ENCODE results near the gene TCF4.

The TCF4 gene

DNA sequence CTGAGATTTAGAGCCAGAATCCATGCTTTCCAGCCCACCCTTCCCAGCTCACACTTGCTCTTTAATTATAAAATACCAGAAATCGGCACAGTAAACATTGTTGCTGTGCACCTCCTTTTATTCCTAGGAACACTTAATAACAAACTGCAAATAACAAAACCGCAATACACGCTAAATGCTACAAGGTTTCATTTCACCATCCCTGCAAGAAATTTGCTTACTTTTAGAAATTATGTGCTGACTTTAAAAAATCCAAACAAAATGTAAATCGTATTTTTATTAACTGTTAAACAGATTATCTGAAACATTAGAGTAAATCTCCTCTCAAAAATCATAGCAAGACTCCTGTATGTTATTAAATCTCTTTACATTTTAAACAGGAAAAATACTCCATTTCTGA, 79.3 kb downstream of the TCF4 start:
- H3K79me1 ChIP-seq (ENCODE audit: low read length): no peaks in the 10 kb centered on the region
- H3K23ac ChIP-seq (ENCODE audit: low read length): no peak overlapping the region
- no peak overlapping the region for H3K4me2 ChIP-seq (ENCODE audit: low read length)
- no peak for DNase-seq
- H4K91ac ChIP-seq (ENCODE audit: low read depth, low read length): no peak overlapping the region
- no peaks in the 10 kb centered on the region for H3K9me3 ChIP-seq (ENCODE audit: insufficient read depth, low read depth, low read length)
- H3K79me2 ChIP-seq (ENCODE audit: control insufficient read depth, insufficient read depth, low read length, poor library complexity): no peaks in the 10 kb centered on the region
- no peak overlapping the region for H3K14ac ChIP-seq (ENCODE audit: low read length)
- H2AFZ ChIP-seq (ENCODE audit: insufficient read depth, low read length, poor library complexity): no peak overlapping the region
- H3K4me3 ChIP-seq (ENCODE audit: low read depth, low read length): no peak overlapping the region
- peaks cover 0 to 8% of the 10 kb centered on the region in 2 experiments for H3K4me1 ChIP-seq (ENCODE audit: control insufficient read depth in 1 of 2, insufficient read depth in 2 of 2, low read length in 2 of 2)
- no peak overlapping the region for H3K4ac ChIP-seq (ENCODE audit: low read depth, low read length)
- H3K9ac ChIP-seq (ENCODE audit: low read length): no peak overlapping the region
- H3K27ac ChIP-seq (ENCODE audit: low read depth, low read length): no peak overlapping the region
- no CpG with 5 or more reads among the region's 4 CpGs for WGBS (ENCODE audit: extremely low coverage, insufficient coverage, insufficient read length)
- no peak overlapping the region for H4K8ac ChIP-seq (ENCODE audit: low read depth, low read length)
- H2BK5ac ChIP-seq (ENCODE audit: low read depth, low read length, poor library complexity): no peak overlapping the region
- H2AK5ac ChIP-seq (ENCODE audit: low read length): no peak overlapping the region
- H3K18ac ChIP-seq (ENCODE audit: low read length): no peak overlapping the region
- no peaks in the 10 kb centered on the region for H3K27me3 ChIP-seq (ENCODE audit: insufficient read depth, low read length)
- no peak overlapping the region for H2BK12ac ChIP-seq (ENCODE audit: low read length)
- no peak overlapping the region for H2BK120ac ChIP-seq (ENCODE audit: insufficient read depth, low read length, poor library complexity)
- no peak overlapping the region for H4K12ac ChIP-seq (ENCODE audit: low read depth, low read length)
- H3K36me3 ChIP-seq (ENCODE audit: control insufficient read depth in 1 of 2, insufficient read depth in 2 of 2, low read length in 2 of 2): peaks cover 0 to 2% of the 10 kb centered on the region in 2 experiments

- H2BK5ac ChIP-seq (ENCODE audit: low read depth, low read length, poor library complexity): no peak overlapping the region
- no peaks in the 10 kb centered on the region for H3K79me2 ChIP-seq (ENCODE audit: control insufficient read depth, insufficient read depth, low read length, poor library complexity)
- H4K12ac ChIP-seq (ENCODE audit: low read depth, low read length): no peak overlapping the region
- H2BK120ac ChIP-seq (ENCODE audit: insufficient read depth, low read length, poor library complexity): no peak overlapping the region
- H3K4ac ChIP-seq (ENCODE audit: low read depth, low read length): no peak overlapping the region
- no peak overlapping the region for H2AFZ ChIP-seq (ENCODE audit: insufficient read depth, low read length, poor library complexity)
- no peak overlapping the region for H3K9ac ChIP-seq (ENCODE audit: low read length)
- H3K4me2 ChIP-seq (ENCODE audit: low read length): no peak overlapping the region
- no peak overlapping the region for H4K8ac ChIP-seq (ENCODE audit: low read depth, low read length)
- no peak overlapping the region for H2BK12ac ChIP-seq (ENCODE audit: low read length)
- no peaks in the 10 kb centered on the region for H3K9me3 ChIP-seq (ENCODE audit: insufficient read depth, low read depth, low read length)
- no peak overlapping the region for H4K91ac ChIP-seq (ENCODE audit: low read depth, low read length)
- no peak overlapping the region for H3K27ac ChIP-seq (ENCODE audit: low read depth, low read length)
- H3K36me3 ChIP-seq (ENCODE audit: control insufficient read depth in 1 of 2, insufficient read depth in 2 of 2, low read length in 2 of 2): peaks cover 0 to 2% of the 10 kb centered on the region in 2 experiments
- H3K14ac ChIP-seq (ENCODE audit: low read length): no peak overlapping the region
- H3K79me1 ChIP-seq (ENCODE audit: low read length): no peaks in the 10 kb centered on the region
- no peak overlapping the region for H3K18ac ChIP-seq (ENCODE audit: low read length)
- no CpG with 5 or more reads among the region's 1 CpG for WGBS (ENCODE audit: extremely low coverage, insufficient coverage, insufficient read length)
- H3K4me1 ChIP-seq (ENCODE audit: control insufficient read depth in 1 of 2, insufficient read depth in 2 of 2, low read length in 2 of 2): peaks cover 0 to 10% of the 10 kb centered on the region in 2 experiments
- DNase-seq: no peak
- H3K4me3 ChIP-seq (ENCODE audit: low read depth, low read length): no peak overlapping the region
- no peak overlapping the region for H3K23ac ChIP-seq (ENCODE audit: low read length)
- no peaks in the 10 kb centered on the region for H3K27me3 ChIP-seq (ENCODE audit: insufficient read depth, low read length)
- H2AK5ac ChIP-seq (ENCODE audit: low read length): no peak overlapping the region
Observed at GRCh38 chr18:55506074-55506473, 81.9 kb downstream of the TCF4 start.

DNA sequence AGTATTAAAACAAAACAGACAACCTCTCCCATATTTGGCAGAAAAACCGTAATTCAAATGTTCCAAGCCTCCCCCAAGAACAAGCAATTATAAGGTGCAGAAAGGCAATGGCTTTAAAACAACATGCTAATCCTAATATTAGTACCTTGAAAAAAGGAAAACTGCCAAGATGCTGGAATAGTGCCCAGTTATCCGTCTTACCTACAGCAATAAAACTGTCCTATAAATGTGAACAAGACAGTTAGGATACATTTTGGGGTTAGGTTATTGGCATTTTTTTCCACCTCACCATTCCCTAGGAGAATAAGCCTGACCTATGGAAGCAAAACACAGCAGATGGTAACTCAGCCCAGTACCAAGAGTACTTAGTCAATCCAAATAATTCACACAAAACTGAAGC, 83.2 kb downstream of the TCF4 start:
- Histone ChIP-seq H3K4me1 (ENCODE audit: control insufficient read depth in 1 of 2, insufficient read depth in 2 of 2, low read length in 2 of 2) (peaks cover 0 to 8% of the 10 kb centered on the region in 2 experiments), H3K79me2 (ENCODE audit: control insufficient read depth, insufficient read depth, low read length, poor library complexity) (no peaks in the 10 kb centered on the region), H2AK5ac (ENCODE audit: low read length) (no peak overlapping the region), H3K14ac (ENCODE audit: low read length) (no peak overlapping the region), H3K79me1 (ENCODE audit: low read length) (no peaks in the 10 kb centered on the region), H3K4me2 (ENCODE audit: low read length) (no peak overlapping the region), H4K8ac (ENCODE audit: low read depth, low read length) (no peak overlapping the region), H2BK12ac (ENCODE audit: low read length) (no peak overlapping the region), H3K9me3 (ENCODE audit: insufficient read depth, low read depth, low read length) (no peaks in the 10 kb centered on the region), H3K27ac (ENCODE audit: low read depth, low read length) (no peak overlapping the region), H3K36me3 (ENCODE audit: control insufficient read depth in 1 of 2, insufficient read depth in 2 of 2, low read length in 2 of 2) (peaks cover 0 to 2% of the 10 kb centered on the region in 2 experiments), H3K4me3 (ENCODE audit: low read depth, low read length) (no peak overlapping the region), H2BK5ac (ENCODE audit: low read depth, low read length, poor library complexity) (no peak overlapping the region), H3K4ac (ENCODE audit: low read depth, low read length) (no peak overlapping the region), H2BK120ac (ENCODE audit: insufficient read depth, low read length, poor library complexity) (no peak overlapping the region), H3K23ac (ENCODE audit: low read length) (no peak overlapping the region), H2AFZ (ENCODE audit: insufficient read depth, low read length, poor library complexity) (no peak overlapping the region), H3K27me3 (ENCODE audit: insufficient read depth, low read length) (no peaks in the 10 kb centered on the region), H3K9ac (ENCODE audit: low read length) (no peak overlapping the region), H3K18ac (ENCODE audit: low read length) (no peak overlapping the region), H4K12ac (ENCODE audit: low read depth, low read length) (no peak overlapping the region), H4K91ac (ENCODE audit: low read depth, low read length) (no peak overlapping the region)
- DNase-seq: no peak
- no CpG with 5 or more reads among the region's 2 CpGs for WGBS (ENCODE audit: extremely low coverage, insufficient coverage, insufficient read length)

DNA sequence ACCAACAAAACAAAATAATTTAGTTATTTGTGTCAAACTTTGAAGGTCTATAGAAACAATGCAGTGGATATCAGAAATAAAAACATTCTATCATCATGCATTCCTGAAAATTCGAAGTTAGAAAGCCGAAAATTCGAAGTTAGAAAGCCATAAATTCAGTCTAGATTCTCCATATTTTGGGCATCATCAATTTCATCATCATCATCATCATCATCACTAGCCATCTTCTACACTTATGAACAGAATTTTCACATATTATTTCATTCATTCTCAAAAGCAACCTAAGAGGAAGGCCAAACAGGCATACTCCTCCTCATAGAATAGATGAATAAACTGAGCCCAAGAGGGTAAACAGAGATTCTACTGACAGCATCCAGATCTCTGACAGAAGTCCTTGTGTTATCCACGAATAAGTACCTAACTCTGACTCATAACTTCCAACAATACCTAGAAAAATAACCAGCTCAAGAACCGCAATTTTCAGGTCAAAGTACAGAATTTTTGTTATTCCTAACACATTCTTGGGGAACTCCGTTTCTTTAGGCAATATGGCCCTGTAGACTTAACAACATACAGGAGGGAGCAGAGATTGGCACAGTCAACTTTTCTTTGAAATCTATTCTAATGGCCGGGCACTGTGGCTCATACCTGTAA, 84.7 kb downstream of the TCF4 start:
- H2AK5ac ChIP-seq (ENCODE audit: low read length): no peak overlapping the region
- no peak overlapping the region for H3K14ac ChIP-seq (ENCODE audit: low read length)
- no peak overlapping the region for H2BK120ac ChIP-seq (ENCODE audit: insufficient read depth, low read length, poor library complexity)
- H3K18ac ChIP-seq (ENCODE audit: low read length): no peak overlapping the region
- no peak overlapping the region for H2BK12ac ChIP-seq (ENCODE audit: low read length)
- no peak overlapping the region for H3K4me3 ChIP-seq (ENCODE audit: low read depth, low read length)
- H3K27ac ChIP-seq (ENCODE audit: low read depth, low read length): no peak overlapping the region
- no peak overlapping the region for H2BK5ac ChIP-seq (ENCODE audit: low read depth, low read length, poor library complexity)
- WGBS (ENCODE audit: extremely low coverage, insufficient coverage, insufficient read length): no CpG with 5 or more reads among the region's 7 CpGs
- no peaks in the 10 kb centered on the region for H3K79me1 ChIP-seq (ENCODE audit: low read length)
- peaks cover 0 to 4% of the 10 kb centered on the region in 2 experiments for H3K36me3 ChIP-seq (ENCODE audit: control insufficient read depth in 1 of 2, insufficient read depth in 2 of 2, low read length in 2 of 2)
- H3K79me2 ChIP-seq (ENCODE audit: control insufficient read depth, insufficient read depth, low read length, poor library complexity): peaks cover 2% of the 10 kb centered on the region
- no peak overlapping the region for H3K9ac ChIP-seq (ENCODE audit: low read length)
- no peak overlapping the region for H4K12ac ChIP-seq (ENCODE audit: low read depth, low read length)
- H3K23ac ChIP-seq (ENCODE audit: low read length): no peak overlapping the region
- no peak overlapping the region for H4K8ac ChIP-seq (ENCODE audit: low read depth, low read length)
- DNase-seq: no peak
- H3K4me2 ChIP-seq (ENCODE audit: low read length): no peak overlapping the region
- H3K4ac ChIP-seq (ENCODE audit: low read depth, low read length): no peak overlapping the region
- no peak overlapping the region for H4K91ac ChIP-seq (ENCODE audit: low read depth, low read length)
- no peaks in the 10 kb centered on the region for H3K27me3 ChIP-seq (ENCODE audit: insufficient read depth, low read length)
- H2AFZ ChIP-seq (ENCODE audit: insufficient read depth, low read length, poor library complexity): no peak overlapping the region
- H3K9me3 ChIP-seq (ENCODE audit: insufficient read depth, low read depth, low read length): no peaks in the 10 kb centered on the region
- H3K4me1 ChIP-seq (ENCODE audit: control insufficient read depth in 1 of 2, insufficient read depth in 2 of 2, low read length in 2 of 2): peaks cover 0 to 8% of the 10 kb centered on the region in 2 experiments

Measured in trophoblast cell (in vitro differentiated cells and primary cell).